HepG2 (cell line): Measurements from ENCODE around the gene SATB2. TPM values are rescaled to one million over a fixed set of nuclear protein-coding genes. Genes with fewer than 3 reads are reported as not detected.

ENCODE experiments used
- ATAC-seq: fragments of 200-7000 bp; cut with Tn5 transposase; 3 replicates; pipeline ENCODE4 v1.9.1; 2020; ENCODE audit warnings: mild to moderate bottlenecking, moderate library complexity
- BruUV-seq: library from RNA; stranded (reverse); fragments of 400-500 nt; replicated peaks from 2 replicates; lab custom pipeline; 2021; lab: Mats Ljungman, UMichigan
- CTCF ChIA-PET: fragments of 300-600 bp; formaldehyde crosslinking; extraction: SDS; loops from one replicate; lab custom pipeline; 2021; ENCODE audit warnings: low total read pairs, inconsistent platforms, low intra/inter-chr PET ratio; lab: Yijun Ruan, JAX
- POLR2A ChIA-PET: fragments of 350-600 bp; sonication (Branson Sonifier 250); formaldehyde crosslinking; loops from one replicate; lab custom pipeline; 2020; ENCODE audit warnings: antibody characterized with exemption, inconsistent platforms; lab: Yijun Ruan, JAX
- DNase-seq: peaks from one replicate; pipeline ENCODE4 v3.0.0-alpha.2; 2015; ENCODE audit warnings: low spot score
- FAIRE-seq: peaks from 3 replicates; lab custom pipeline; 2011; peaks lifted over from hg19 to GRCh38; lab: Jason Lieb, UNC
- H2AFZ ChIP-seq: one replicate; pipeline ENCODE4 v1.6.1; 2011; ENCODE audit warnings: low read length, inconsistent platforms
- H3K27ac ChIP-seq: fragments of 300-600 bp; 3 replicates; pipeline ENCODE4 v1.8.0; 2011; ENCODE audit warnings: mixed run types, mild to moderate bottlenecking, mixed read lengths, low read length, inconsistent platforms; ENCODE audit not compliant: insufficient read depth; ENCODE audit errors: extremely low read length
- H3K27me3 ChIP-seq, 2 experiments: fragments of 200-600 bp in 1 of 2; 2 replicates in 1 of 2; 3 replicates in 1 of 2; pipeline versions ENCODE4 v1.6.0 to v1.8.0; 2011; ENCODE audit warnings: low read length in 2 of 2, mild to moderate bottlenecking in 2 of 2, moderate library complexity in 2 of 2, inconsistent platforms in 1 of 2; ENCODE audit not compliant: insufficient read depth in 2 of 2, control insufficient read depth in 1 of 2
- H3K36me3 ChIP-seq, 2 experiments: fragments of 200-600 bp in 1 of 2; replicated peaks in 1 of 2; 2 replicates in 1 of 2; 3 replicates in 1 of 2; pipeline versions ENCODE4 v1.5.1 to v1.8.0; 2011; ENCODE audit warnings: low read length in 2 of 2, inconsistent platforms in 1 of 2; ENCODE audit not compliant: insufficient read depth in 2 of 2, control insufficient read depth in 1 of 2
- H3K4me1 ChIP-seq: 2 replicates; pipeline ENCODE4 v1.5.1; 2012; ENCODE audit warnings: low read length, inconsistent platforms; ENCODE audit not compliant: insufficient read depth
- H3K4me2 ChIP-seq: 2 replicates; pipeline ENCODE4 v1.6.0; 2011; ENCODE audit warnings: low read depth, low read length, inconsistent platforms
- H3K4me3 ChIP-seq, 3 experiments: fragments of 200-600 bp in 1 of 3; sonication (generic), shearing (Covaris generic) in 1 of 3; replicated peaks in 1 of 3; 2 replicates each; pipeline ENCODE4 v1.5.1; 2011 to 2016; ENCODE audit warnings: low read length in 3 of 3, inconsistent platforms in 2 of 3, low read depth in 2 of 3, mild to moderate bottlenecking in 2 of 3, control low read depth in 1 of 3, mixed read lengths in 1 of 3; ENCODE audit not compliant: insufficient read depth in 1 of 3
- H3K79me2 ChIP-seq: one replicate; pipeline ENCODE4 v1.6.1; 2011; ENCODE audit warnings: low read length, inconsistent platforms; ENCODE audit not compliant: insufficient read depth
- H3K9ac ChIP-seq: 2 replicates; pipeline ENCODE4 v1.6.0; 2011; ENCODE audit warnings: mild to moderate bottlenecking, low read depth, low read length, inconsistent platforms; ENCODE audit not compliant: insufficient read depth
- H3K9me3 ChIP-seq: 2 replicates; pipeline ENCODE4 v1.5.1; 2012; ENCODE audit warnings: mild to moderate bottlenecking, low read length
- H4K20me1 ChIP-seq: 2 replicates; pipeline ENCODE4 v1.6.0; 2011; ENCODE audit warnings: inconsistent platforms, mild to moderate bottlenecking, low read length, moderate library complexity; ENCODE audit not compliant: insufficient read depth
- FOSL2 ChIP-seq: sonication (generic); formaldehyde crosslinking; IDR thresholded peaks from 2 replicates; pipeline ENCODE4 v1.4.0; 2020; ENCODE audit warnings: missing genetic modification reagents
- MAFF ChIP-seq: IDR thresholded peaks from 2 replicates; pipeline ENCODE4 v1.6.1; 2011; ENCODE audit warnings: low read depth, low read length, improper control_type of control experiment
- MAFK ChIP-seq, 2 experiments: IDR thresholded peaks in 1 of 2; conservative IDR thresholded peaks in 1 of 2; 2 replicates each; pipeline ENCODE4 v1.6.1; 2011; ENCODE audit warnings: improper control_type of control experiment in 2 of 2, low read length in 2 of 2
- NFE2L2 ChIP-seq: fragments of 150-350 bp; IDR thresholded peaks from 2 replicates; pipeline ENCODE4 v1.6.1; 2014; ENCODE audit warnings: low read length
- SNAPC2 ChIP-seq: sonication (generic); formaldehyde crosslinking; IDR thresholded peaks from 2 replicates; pipeline ENCODE4 v1.8.1; 2022; ENCODE audit warnings: mild to moderate bottlenecking, missing genetic modification reagents
- WGBS: methylation state at CpG from one replicate; pipeline ENCODE4 v1.1.6; 2017; ENCODE audit warnings: low lambda C conversion rate; 5-methylcytosine and 5-hydroxymethylcytosine counted together
- in situ Hi-C: cut with HindIII; loops from 2 replicates; pipeline ENCODE4 v1.10.0; 2017; ENCODE audit warnings: low pct_unique_long_range_greater_than_20kb; ENCODE audit not compliant: extremely low pct_ligation_motif_present
- intact Hi-C: fragments of 100-400 bp; cut with micrococcal nuclease; formaldehyde crosslinking; loops from one replicate; pipeline ENCODE4 v1.10.0; 2022; ENCODE audit not compliant: unreplicated experiment
- polyA plus RNA-seq, 8 experiments: library from polyadenylated mRNA; depleted of rRNA in 3 of 8; stranded (reverse) in 7 of 8; unstranded in 1 of 8; fragments of >200 nt; fragmentation: Illumina TruSeq in 4 of 8; extraction: Trizol in 4 of 8; gene quantifications; 2 replicates each; pipeline versions ENCODE4 v1.2.1 to v1.2.3, GENCODE V29; 2011 to 2016; ENCODE audit warnings: low read depth in 4 of 8, missing spikeins in 1 of 8, mixed read lengths in 1 of 8; ENCODE audit not compliant: insufficient read depth in 1 of 8
- total RNA-seq, 5 experiments: library from RNA; depleted of rRNA; stranded (reverse); fragments of >200 nt; fragmentation: Illumina TruSeq; extraction: Trizol; gene quantifications; 2 replicates each; pipeline ENCODE4 v1.2.3, GENCODE V29; 2016; ENCODE audit warnings: low read depth in 1 of 5

SATB2 gene
- total and polyA plus RNA-seq, 2 of the 13 experiments (the other 11 are each of a cell fraction or from before 2014, with no cell fraction given) = 2.5 to 5.5 TPM

DNA sequence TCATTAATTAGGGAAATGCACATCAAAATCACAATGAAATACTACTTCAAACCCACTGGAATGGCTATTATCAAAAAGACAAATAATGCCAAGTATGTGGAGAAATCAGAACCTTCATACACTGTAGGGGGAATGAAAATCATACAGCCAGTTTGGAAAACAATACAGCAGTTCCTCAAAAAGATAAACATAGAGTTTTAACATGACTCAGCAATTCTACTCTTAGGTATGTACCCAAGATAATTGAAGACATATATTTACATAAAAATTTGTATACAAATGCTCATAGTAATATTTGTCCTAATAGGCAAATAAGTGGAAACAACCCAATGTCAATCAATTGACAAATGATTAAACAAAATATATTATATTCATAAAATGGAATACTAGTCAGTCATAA lies 45.4 kb upstream of the SATB2 start:
- no TSS peak for BruUV-seq
- TF ChIP-seq MAFK (conservative IDR thresholded peaks at IDR 0.05 in 1 of 2, IDR thresholded peaks at IDR 0.05 in 1 of 2; ENCODE audit: low read length in 2 of 2) = peak; percentile 96 to 98
- TF ChIP-seq MAFF = peak; percentile 97
- TF ChIP-seq FOSL2 (CRISPR knock-in tag) = no peak
- peak; percentile 90 for TF ChIP-seq NFE2L2
- TF ChIP-seq, all 625 proteins: peak for 3
- H3K36me3 ChIP-seq = no peaks in the 10 kb centered on the region
- H3K4me1 ChIP-seq = no peaks in the 10 kb centered on the region
- no peak overlapping the region for H3K4me3 ChIP-seq
- no peaks in the 10 kb centered on the region for H3K27me3 ChIP-seq
- ATAC-seq = no peak
- H3K9ac ChIP-seq = no peak overlapping the region
- H3K4me2 ChIP-seq = no peak overlapping the region
- DNase-seq = no peak
- no peak overlapping the region for H3K27ac ChIP-seq
- H3K79me2 ChIP-seq = no peaks in the 10 kb centered on the region
- no peak overlapping the region for H2AFZ ChIP-seq
- H4K20me1 ChIP-seq = no peaks in the 10 kb centered on the region
- POLR2A ChIA-PET = no interaction called here
- H3K9me3 ChIP-seq = no peaks in the 10 kb centered on the region
- FAIRE-seq = no peak
- CTCF ChIA-PET = no interaction called here
- intact Hi-C loops (no loop called here), in situ Hi-C loops (no loop called here)

GRCh38 chr2:199499005-199499404 lies 41.3 kb upstream of the SATB2 start:
- TF ChIP-seq SNAPC2 (CRISPR knock-in tag) (no peak), MAFK (conservative IDR thresholded peaks at IDR 0.05 in 1 of 2, IDR thresholded peaks at IDR 0.05 in 1 of 2; ENCODE audit: low read length in 2 of 2) (peak; percentile 65 to 89), MAFF (peak; percentile 69)
- TF ChIP-seq, all 625 proteins: peak for 2
- Histone ChIP-seq H3K79me2 (no peaks in the 10 kb centered on the region), H3K4me2 (no peak overlapping the region), H3K4me1 (no peaks in the 10 kb centered on the region), H3K27ac (no peak overlapping the region), H4K20me1 (no peaks in the 10 kb centered on the region), H3K36me3 (no peaks in the 10 kb centered on the region), H3K9ac (no peak overlapping the region), H3K4me3 (no peak overlapping the region), H3K27me3 (0 out of 5 replicates have a peak, but pooled peaks cover 0 to 6% of the 10 kb centered on the region in 2 experiments), H2AFZ (no peak overlapping the region), H3K9me3 (no peaks in the 10 kb centered on the region)
- in situ Hi-C loops (loop anchor here (25.0 kb wide), 1 partner anchor 462 kb away; no protein-coding TSS in a partner anchor), intact Hi-C loops (no loop called here)
- CTCF ChIA-PET = no interaction called here
- FAIRE-seq (no peak), ATAC-seq (no peak), DNase-seq (no peak)
- POLR2A ChIA-PET = no interaction called here
- no TSS peak for BruUV-seq
- WGBS = 25% methylated on average over 3 of the region's 3 CpGs
